Middle frontal gyrus (tissue), 1 donor: ENCODE measurements around the gene GOLGA6L1.
"Not testable (repeated sequence)": the region's sequence is repeated elsewhere in the genome, so short reads cannot be mapped to it uniquely, and the experiment has no call there.

ENCODE experiments used
- DNase-seq: peaks from one replicate; pipeline ENCODE4 v3.0.0-alpha.2; 2015; ENCODE audit warnings: low spot score; ENCODE audit errors: extremely low spot score

GOLGA6L1 gene

GRCh38 chr15:23136722-23137121 is at the start of gene GOLGA6L1:
GOLGA6L1 (minus strand) TSS chr15:23136822; CDS start chr15:23136731, 91 bp downstream.
- DNase-seq: not testable (repeated sequence)

DNA sequence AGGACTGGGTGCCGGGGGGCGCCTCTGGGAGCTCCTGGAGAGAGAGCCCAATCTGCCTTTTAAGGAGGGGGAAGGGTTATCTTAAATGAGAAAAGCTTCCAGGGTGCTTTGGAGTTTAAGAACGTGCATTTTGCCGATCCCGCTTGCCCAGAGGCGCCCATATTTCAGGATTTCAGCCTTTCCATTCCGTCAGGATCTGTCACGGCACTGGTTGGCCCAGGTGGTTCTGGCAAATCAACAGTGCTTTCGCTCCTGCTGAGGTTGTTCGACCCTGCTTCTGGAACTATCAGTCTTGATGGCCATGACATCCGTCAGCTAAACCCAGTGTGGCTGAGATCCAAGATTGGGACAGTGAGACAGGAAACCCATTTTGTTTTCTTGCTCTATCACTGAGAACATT is 44.6 kb upstream of the GOLGA6L1 start:
- DNase-seq: not testable (repeated sequence)

- not testable (repeated sequence) for DNase-seq
These were observed 43.9 kb upstream of the GOLGA6L1 start for GRCh38 chr15:23180547-23180927.

DNA sequence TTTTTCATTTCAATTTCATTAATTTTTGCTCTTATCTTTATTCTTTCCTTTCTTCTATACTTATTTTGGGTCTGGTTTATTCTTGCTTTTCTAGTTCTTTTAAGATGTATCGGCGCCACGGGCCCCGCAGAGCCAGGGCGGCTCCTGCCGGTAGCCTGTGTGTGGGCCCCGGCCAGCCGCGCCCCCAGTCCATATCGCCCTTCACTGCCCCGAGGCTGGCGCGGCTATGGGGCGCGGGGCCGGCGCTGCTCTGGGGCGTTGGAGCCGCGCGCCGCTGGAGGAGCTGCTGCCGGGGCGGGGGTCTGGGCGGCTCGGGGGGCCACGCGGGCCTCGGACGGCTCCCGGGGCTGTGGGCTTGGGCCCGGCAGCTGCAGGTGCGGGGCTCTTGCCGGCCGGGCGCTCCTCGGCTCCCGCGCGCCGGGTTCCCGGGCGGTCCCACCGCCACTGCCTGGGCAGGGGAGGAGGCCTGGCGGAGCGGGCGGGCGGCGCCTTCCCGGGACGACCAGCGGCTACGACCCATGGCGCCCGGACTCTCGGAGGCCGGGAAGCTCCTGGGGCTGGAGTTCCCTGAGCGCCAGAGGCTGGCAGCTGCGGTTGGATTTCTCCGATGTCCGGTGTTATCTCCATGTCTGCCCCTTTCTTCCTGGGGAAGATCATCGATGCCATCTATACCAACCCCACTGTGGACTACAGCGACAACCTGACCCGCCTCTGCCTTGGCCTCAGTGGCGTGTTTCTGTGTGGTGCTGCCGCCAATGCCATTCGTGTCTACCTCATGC is 43.3 kb upstream of the GOLGA6L1 start:
- not testable (repeated sequence) for DNase-seq

- not testable (repeated sequence) for DNase-seq
These were observed 40.1 kb upstream of the GOLGA6L1 start for GRCh38 chr15:23176683-23177082.

GRCh38 chr15:23175606-23176005 is 39.0 kb upstream of the GOLGA6L1 start:
- DNase-seq: not testable (repeated sequence)

- not testable (repeated sequence) for DNase-seq
These were observed 38.1 kb upstream of the GOLGA6L1 start for GRCh38 chr15:23174609-23175140.

- not testable (repeated sequence) for DNase-seq
These were observed 3.8 kb downstream of the GOLGA6L1 start for GRCh38 chr15:23132787-23133186.

DNA sequence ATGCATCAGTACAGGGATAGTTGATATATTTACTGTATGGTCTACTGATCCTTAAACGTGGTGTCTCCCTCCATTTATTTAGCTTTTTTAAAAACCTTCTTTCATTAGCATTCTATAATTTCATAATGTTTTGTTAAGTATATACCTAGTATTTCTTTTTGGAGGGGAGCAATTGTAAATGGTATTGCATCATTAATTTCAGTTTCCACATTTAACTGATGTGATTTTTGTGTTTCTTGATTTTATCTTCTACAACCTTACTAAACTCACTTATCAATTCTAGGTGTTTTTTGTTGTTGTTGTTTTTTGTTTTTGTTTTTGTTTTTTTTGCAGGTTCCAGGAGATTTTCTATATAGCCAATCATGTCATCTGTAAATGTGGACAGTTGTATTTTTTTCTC is 18.4 kb downstream of the GOLGA6L1 start:
- DNase-seq: no peak

DNA sequence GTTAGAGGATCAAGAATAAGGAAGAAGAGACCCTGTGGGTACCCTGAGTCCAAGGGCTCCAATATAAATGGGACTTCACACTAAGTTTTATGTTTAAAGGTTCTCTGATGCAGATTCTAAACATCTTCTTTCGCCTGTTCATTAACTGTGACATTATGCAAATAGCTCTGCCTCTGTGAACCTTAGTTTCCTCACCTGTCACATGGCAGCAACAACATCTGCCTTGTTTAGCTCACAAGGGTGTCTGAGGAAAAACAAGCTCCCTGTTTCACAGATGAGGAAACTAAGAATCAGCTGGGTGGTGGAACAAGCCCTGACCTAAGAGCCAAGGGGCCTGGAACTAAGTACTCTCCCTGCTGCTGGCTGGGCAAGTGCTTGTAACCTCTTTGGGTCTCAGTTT is 40.8 kb downstream of the GOLGA6L1 start:
- no peak for DNase-seq

- no peak for DNase-seq
These were observed 53.5 kb downstream of the GOLGA6L1 start for GRCh38 chr15:23083115-23083514.

DNA sequence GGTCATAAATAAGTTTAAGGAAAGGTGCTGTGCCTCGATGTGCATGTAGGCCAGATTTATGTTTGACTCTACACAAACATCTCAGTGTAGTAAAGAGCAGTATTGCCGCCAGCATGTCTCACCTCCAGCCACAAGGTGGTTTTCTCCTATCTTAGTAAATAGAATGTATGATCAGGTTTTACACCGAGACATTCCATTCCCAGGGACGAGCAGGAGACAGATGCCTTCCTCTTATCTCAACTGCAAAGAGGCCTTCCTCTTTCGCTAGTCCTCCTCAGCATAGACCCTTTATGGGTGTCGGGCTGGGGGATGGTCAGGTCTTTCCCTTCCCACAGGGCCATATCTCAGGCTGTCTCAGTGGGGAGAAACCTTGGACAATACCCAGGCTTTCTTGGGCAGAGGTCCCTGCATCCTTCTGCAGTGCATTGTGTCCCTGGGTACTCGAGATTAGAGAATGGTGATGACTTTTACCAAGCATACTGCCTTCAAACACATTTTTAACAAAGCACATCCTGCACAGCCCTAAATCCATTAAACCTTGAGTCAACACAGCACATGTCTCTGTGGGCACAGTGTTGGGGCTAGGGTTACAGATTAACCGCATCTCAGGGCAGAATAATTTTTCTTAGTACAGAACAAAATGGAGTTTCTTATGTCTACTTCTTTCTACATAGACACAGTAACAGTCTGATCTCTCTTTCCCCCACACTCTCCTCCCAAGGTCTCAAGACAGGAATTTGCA is 54.5 kb downstream of the GOLGA6L1 start:
- DNase-seq: not testable (repeated sequence)

DNA sequence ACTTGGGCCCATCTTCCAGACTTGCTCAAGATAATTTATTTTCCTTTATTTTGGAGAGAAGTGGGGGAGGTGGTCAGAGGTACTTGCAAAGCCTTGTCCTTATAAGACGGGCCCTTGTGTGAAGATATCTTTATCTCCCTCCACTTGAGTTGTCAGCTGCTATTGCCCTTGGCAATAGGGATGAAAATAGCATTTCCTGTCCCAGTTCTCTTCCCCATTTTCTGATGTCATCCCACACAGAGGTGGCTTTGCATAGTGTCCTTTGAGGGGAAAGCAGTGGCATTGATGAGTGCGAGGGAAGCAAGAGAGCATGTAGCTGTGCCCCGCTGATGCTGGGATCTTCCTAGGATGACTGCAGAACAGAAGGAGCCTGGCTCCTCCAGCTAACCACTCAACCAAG is 55.4 kb downstream of the GOLGA6L1 start:
- DNase-seq: no peak

DNA sequence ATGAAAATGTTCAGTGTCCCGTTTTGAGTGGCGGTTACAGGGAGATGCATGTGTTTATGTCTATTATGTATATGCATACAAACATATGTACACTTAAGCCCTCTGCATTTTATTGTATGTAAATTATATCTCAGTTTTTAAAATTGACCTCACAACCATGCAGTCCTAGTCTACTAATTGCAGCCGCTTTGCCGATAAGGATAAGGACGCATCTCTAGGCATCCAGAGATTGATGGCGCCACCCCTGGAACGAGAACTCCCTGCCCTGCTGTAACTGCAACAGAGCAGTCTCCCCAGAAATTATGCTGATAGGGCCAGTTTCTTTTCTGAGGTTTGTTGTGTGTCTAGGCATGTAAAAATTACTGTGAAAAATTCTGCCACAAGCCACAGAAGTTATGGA is 56.9 kb downstream of the GOLGA6L1 start:
- no peak for DNase-seq
